Measurements from ENCODE around the gene CABP1. TPM values are rescaled to one million over a fixed set of nuclear protein-coding genes. Genes with fewer than 3 reads are reported as not detected.
A peak's percentile ranks its signal among the peaks of the same experiment; 100 is the strongest.

Gene CABP1
- total and polyA plus RNA-seq, 7 donors, result 1.6 to 4.8 (median 2.3) TPM

- peaks cover 60% of the 10 kb centered on the region for H3K4me1 ChIP-seq
- intact Hi-C loops (cut with DNase I), result loop anchor here (2.0 to 10.0 kb wide), 3 partner anchors 21 to 245 kb away; partner anchors contain the start of genes GATC (in 1 of the 2), TRIAP1 (in 1 of the 2) and UNC119B (in 1 of the 2)
- no peaks in the 10 kb centered on the region for H3K9me3 ChIP-seq
Measured at GRCh38 chr12:120689397-120690082, 49.1 kb downstream of the CABP1 start.

GRCh38 chr12:120690083-120690450, 49.6 kb downstream of the CABP1 start:
- H3K4me1 ChIP-seq, result peaks cover 64% of the 10 kb centered on the region
- 58 to 82% (median 76%) methylated on average over 2 of the region's 2 CpGs for WGBS, 3 donors
- intact Hi-C loops (cut with DNase I), result no loop called here
- ATAC-seq (no peak), DNase-seq (no peak)
- no peak for TF ChIP-seq CTCF (IDR thresholded peaks at IDR 0.05)
- no peaks in the 10 kb centered on the region for H3K27me3 ChIP-seq (ENCODE audit: insufficient read depth in 3 of 3, low read length in 2 of 3)
- H3K4me3 ChIP-seq, result peak overlapping the region; percentile 96
- peaks cover 0 to 14% of the 10 kb centered on the region in 2 donors for H3K36me3 ChIP-seq (ENCODE audit: insufficient read depth in 1 of 2, low read depth in 1 of 2)
- H3K27ac ChIP-seq, result peak overlapping the region; percentile 60
- no peaks in the 10 kb centered on the region for H3K9me3 ChIP-seq

More at GRCh38 chr12:120689397-120690082, 49.1 kb downstream of the CABP1 start:
- no peak for TF ChIP-seq CTCF (IDR thresholded peaks at IDR 0.05)
- peaks cover 0 to 8% of the 10 kb centered on the region in 2 donors for H3K36me3 ChIP-seq (ENCODE audit: insufficient read depth in 1 of 2, low read depth in 1 of 2)
- WGBS, 3 donors, result 42 to 61% (median 46%) methylated on average over 6 of the region's 6 CpGs
- H3K4me3 ChIP-seq, result peak overlapping the region; percentile 96
- ATAC-seq, result no peak
- H3K27me3 ChIP-seq (ENCODE audit: insufficient read depth in 3 of 3, low read length in 2 of 3), result no peaks in the 10 kb centered on the region
- H3K27ac ChIP-seq, result peak overlapping the region; percentile 60
- no peak for DNase-seq

- 34 to 48% (median 36%) methylated on average over 3 of the region's 3 CpGs for WGBS, 3 donors
- no peaks in the 10 kb centered on the region for H3K9me3 ChIP-seq
- DNase-seq (no peak), ATAC-seq (no peak)
- H3K27me3 ChIP-seq (ENCODE audit: insufficient read depth in 3 of 3, low read length in 2 of 3), result no peaks in the 10 kb centered on the region
- H3K4me1 ChIP-seq, result peaks cover 66% of the 10 kb centered on the region
- H3K36me3 ChIP-seq (ENCODE audit: insufficient read depth in 1 of 2, low read depth in 1 of 2), result peaks cover 0 to 23% of the 10 kb centered on the region in 2 donors
- TF ChIP-seq CTCF (IDR thresholded peaks at IDR 0.05), result no peak
- intact Hi-C loops (cut with DNase I), result no loop called here
- H3K4me3 ChIP-seq, result peak overlapping the region; percentile 10
- peak overlapping the region; percentile 60 for H3K27ac ChIP-seq
Measured at GRCh38 chr12:120690978-120691377, 50.6 kb downstream of the CABP1 start.

GRCh38 chr12:120692524-120693033, 52.2 kb downstream of the CABP1 start:
- Histone ChIP-seq H3K4me3 (no peak overlapping the region), H3K4me1 (peaks cover 79% of the 10 kb centered on the region), H3K9me3 (no peaks in the 10 kb centered on the region), H3K36me3 (ENCODE audit: insufficient read depth in 1 of 2, low read depth in 1 of 2) (peaks cover 0 to 39% of the 10 kb centered on the region in 2 donors), H3K27ac (peak overlapping the region; percentile 38), H3K27me3 (ENCODE audit: insufficient read depth in 3 of 3, low read length in 2 of 3) (no peaks in the 10 kb centered on the region)
- TF ChIP-seq CTCF (IDR thresholded peaks at IDR 0.05), result no peak
- intact Hi-C loops (cut with DNase I), result loop anchor here in 1 of 2 donors (2.0 kb wide), 1 partner anchor 16 kb away; no protein-coding TSS in a partner anchor
- 25 to 41% (median 30%) methylated on average over 11 of the region's 11 CpGs for WGBS, 3 donors
- DNase-seq, result no peak
- peak in 3 of 4 donors; percentile 62 to 66 (median 63) for ATAC-seq

All from psoas muscle (tissue), 8 donors.